ENCODE measurements around the gene COX6B2.

The COX6B2 gene

GRCh38 chr19:55341595-55342531, 12.7 kb downstream of the COX6B2 start:
- no peak for DNase-seq (ENCODE audit: low read depth)

GRCh38 chr19:55341171-55341588, 13.3 kb downstream of the COX6B2 start:
- peak; percentile 75 for DNase-seq (ENCODE audit: low read depth)

- DNase-seq (ENCODE audit: low read depth): no peak
Measured at GRCh38 chr19:55340784-55341147, 13.8 kb downstream of the COX6B2 start.

- DNase-seq (ENCODE audit: low read depth): no peak
Measured at GRCh38 chr19:55339889-55340783, 14.4 kb downstream of the COX6B2 start.

GRCh38 chr19:55339105-55339888, 15.2 kb downstream of the COX6B2 start, which contains the start of gene KMT5C:
KMT5C (plus strand) TSS chr19:55339876; CDS start chr19:55341937, 2,061 bp downstream.
- peak; percentile 100 for DNase-seq (ENCODE audit: low read depth)

GRCh38 chr19:55336101-55336500, 18.4 kb downstream of the COX6B2 start:
- peak; percentile 53 for DNase-seq (ENCODE audit: low read depth)

GRCh38 chr19:55333870-55334269, 20.6 kb downstream of the COX6B2 start:
- DNase-seq (ENCODE audit: low read depth): no peak

- DNase-seq (ENCODE audit: low read depth): peak; percentile 63
Measured at GRCh38 chr19:55329791-55330190, 24.7 kb downstream of the COX6B2 start.

- DNase-seq (ENCODE audit: low read depth): peak; percentile 31
Measured at GRCh38 chr19:55328774-55329318, 25.7 kb downstream of the COX6B2 start.

- no peak for DNase-seq (ENCODE audit: low read depth)
Measured at GRCh38 chr19:55325172-55325571, 29.3 kb downstream of the COX6B2 start, which contains the start of gene TMEM150B. TMEM150B (minus strand) TSS chr19:55325341; CDS start chr19:55321036, 4,305 bp downstream.

GRCh38 chr19:55324662-55325061, 29.9 kb downstream of the COX6B2 start:
- DNase-seq (ENCODE audit: low read depth): no peak

- no peak for DNase-seq (ENCODE audit: low read depth)
Measured at GRCh38 chr19:55322204-55322885, 32.2 kb downstream of the COX6B2 start.

GRCh38 chr19:55321466-55322137, 32.9 kb downstream of the COX6B2 start:
- no peak for DNase-seq (ENCODE audit: low read depth)

- DNase-seq (ENCODE audit: low read depth): no peak
Measured at GRCh38 chr19:55320844-55321419, 33.6 kb downstream of the COX6B2 start.

- peak; percentile 60 for DNase-seq (ENCODE audit: low read depth)
Measured at GRCh38 chr19:55319785-55320184, 34.7 kb downstream of the COX6B2 start.

GRCh38 chr19:55316646-55317045, 37.9 kb downstream of the COX6B2 start:
- no peak for DNase-seq (ENCODE audit: low read depth)

- DNase-seq (ENCODE audit: low read depth): no peak
Measured at GRCh38 chr19:55315956-55316525, 38.5 kb downstream of the COX6B2 start.

GRCh38 chr19:55314396-55314795, 40.1 kb downstream of the COX6B2 start:
- DNase-seq (ENCODE audit: low read depth): no peak

Data from EH (cell line).